ENCODE measurements around the gene TNRC18.

DNA sequence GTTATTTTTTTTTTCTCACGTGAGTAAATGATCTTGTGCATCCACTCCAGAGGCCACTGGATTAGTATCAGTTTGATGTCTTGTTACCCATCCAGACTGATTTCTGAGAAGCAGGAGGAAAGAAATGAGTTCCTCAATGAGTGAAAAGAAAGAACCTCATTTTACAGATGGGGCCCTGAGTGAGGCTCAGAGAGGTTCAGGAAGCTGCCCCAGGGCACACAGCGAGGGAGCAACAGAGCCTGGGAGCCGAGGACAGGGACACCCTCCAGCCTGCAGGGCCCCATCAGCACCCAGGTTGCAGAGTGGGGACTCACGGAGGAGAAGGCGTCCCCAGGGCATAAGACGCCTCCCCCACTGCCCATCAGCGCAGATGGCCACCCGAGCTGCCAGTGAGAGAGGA is 30.9 kb upstream of the TNRC18 start:
- TF ChIP-seq, protein P1, sequence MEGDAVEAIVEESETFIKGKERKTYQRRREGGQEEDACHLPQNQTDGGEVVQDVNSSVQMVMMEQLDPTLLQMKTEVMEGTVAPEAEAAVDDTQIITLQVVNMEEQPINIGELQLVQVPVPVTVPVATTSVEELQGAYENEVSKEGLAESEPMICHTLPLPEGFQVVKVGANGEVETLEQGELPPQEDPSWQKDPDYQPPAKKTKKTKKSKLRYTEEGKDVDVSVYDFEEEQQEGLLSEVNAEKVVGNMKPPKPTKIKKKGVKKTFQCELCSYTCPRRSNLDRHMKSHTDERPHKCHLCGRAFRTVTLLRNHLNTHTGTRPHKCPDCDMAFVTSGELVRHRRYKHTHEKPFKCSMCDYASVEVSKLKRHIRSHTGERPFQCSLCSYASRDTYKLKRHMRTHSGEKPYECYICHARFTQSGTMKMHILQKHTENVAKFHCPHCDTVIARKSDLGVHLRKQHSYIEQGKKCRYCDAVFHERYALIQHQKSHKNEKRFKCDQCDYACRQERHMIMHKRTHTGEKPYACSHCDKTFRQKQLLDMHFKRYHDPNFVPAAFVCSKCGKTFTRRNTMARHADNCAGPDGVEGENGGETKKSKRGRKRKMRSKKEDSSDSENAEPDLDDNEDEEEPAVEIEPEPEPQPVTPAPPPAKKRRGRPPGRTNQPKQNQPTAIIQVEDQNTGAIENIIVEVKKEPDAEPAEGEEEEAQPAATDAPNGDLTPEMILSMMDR (conservative IDR thresholded peaks at IDR 0.05; ENCODE audit: low read length): no peak
- no peak for TF ChIP-seq EZH2phosphoT487 (IDR thresholded peaks at IDR 0.05; ENCODE audit: borderline replicate concordance, low read depth, low read length)
